SK-N-MC (cell line): ENCODE results near the gene MAPK8IP3.

Source experiments
- DNase-seq: peaks from one replicate; pipeline ENCODE4 v3.0.0-alpha.2; 2011; ENCODE audit warnings: low read depth, low spot score
- H3K27ac ChIP-seq: fragments of 200-600 bp; sonication (generic); 2 replicates; pipeline ENCODE4 v1.5.1; 2016; ENCODE audit warnings: mixed run types
- H3K36me3 ChIP-seq: fragments of 200-600 bp; sonication (generic); 2 replicates; pipeline ENCODE4 v1.6.1; 2017; ENCODE audit warnings: antibody characterized with exemption, low read length, mixed read lengths; ENCODE audit not compliant: insufficient read depth
- H3K4me3 ChIP-seq: fragments of 200-600 bp; sonication (generic); 2 replicates; pipeline ENCODE4 v1.5.1; 2016
- H3K9ac ChIP-seq: fragments of 200-600 bp; sonication (generic); 2 replicates; pipeline ENCODE4 v1.8.0; 2017; ENCODE audit warnings: mixed run types, mixed read lengths; ENCODE audit not compliant: insufficient read length
- H3K9me3 ChIP-seq: fragments of 200-600 bp; sonication (generic); 2 replicates; pipeline ENCODE4 v1.6.1; 2017; ENCODE audit warnings: low read depth, mild to moderate bottlenecking, antibody characterized with exemption, low read length, moderate library complexity, mixed read lengths
- EZH2 ChIP-seq: fragments of 200-600 bp; sonication (generic); IDR thresholded peaks from one replicate; pipeline ENCODE4 v1.6.1; 2017; ENCODE audit warnings: antibody characterized with exemption
- FOXP2 ChIP-seq: optimal IDR thresholded peaks from 2 replicates; pipeline ENCODE3; 2011; ENCODE audit warnings: mild to moderate bottlenecking, moderate library complexity; ENCODE audit not compliant: insufficient read depth; ENCODE audit errors: extremely low read length, control extremely low read depth
- POLR2AphosphoS5 ChIP-seq: IDR thresholded peaks from 2 replicates; pipeline ENCODE4 v1.6.1; 2012; ENCODE audit warnings: mild to moderate bottlenecking, low read depth, low read length, borderline replicate concordance

The MAPK8IP3 gene

DNA sequence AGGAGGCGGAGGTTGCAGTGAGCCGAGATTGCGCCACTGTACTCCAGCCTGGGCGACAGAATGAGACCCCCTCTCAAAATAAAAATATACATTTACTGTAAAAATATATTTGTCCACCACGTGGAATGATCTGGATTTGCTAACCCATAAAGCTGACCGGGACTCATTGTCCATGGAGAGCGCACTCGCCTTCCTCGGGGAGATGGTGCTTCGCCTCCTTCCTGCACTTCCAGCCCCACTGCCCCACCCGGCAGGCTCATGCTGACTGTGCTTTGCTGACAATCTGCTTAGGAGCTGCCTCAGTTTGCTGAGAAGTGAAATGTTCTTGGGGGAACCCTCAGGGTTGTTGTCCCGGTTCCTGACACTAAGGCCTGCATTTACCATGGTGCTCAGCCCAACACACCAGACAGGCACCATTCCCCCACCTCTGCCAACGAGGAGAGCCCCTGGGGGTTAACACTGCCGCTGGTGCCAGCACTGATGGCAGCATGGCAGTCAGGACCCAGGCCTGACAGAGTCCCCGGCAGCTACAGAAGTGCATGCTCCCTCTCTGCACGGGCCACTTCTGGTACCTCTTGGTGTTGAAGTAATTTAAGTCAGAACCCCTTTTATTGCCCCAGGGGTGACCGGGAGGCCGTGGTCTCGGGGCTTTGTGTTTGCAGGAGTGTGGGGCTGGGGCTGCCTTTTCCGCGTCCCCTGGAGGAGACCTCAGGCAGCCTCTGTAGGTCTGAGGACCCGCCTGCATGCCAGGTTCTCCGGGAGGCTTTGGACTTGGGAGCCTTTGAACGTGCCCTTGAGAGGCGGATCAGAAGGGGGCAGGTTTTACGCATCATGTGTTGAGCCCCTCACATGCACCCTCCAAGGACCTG is 79.2 kb downstream of the MAPK8IP3 start:
- Histone ChIP-seq H3K9me3 (no peaks in the 10 kb centered on the region), H3K27ac (no peak overlapping the region), H3K4me3 (no peak overlapping the region), H3K9ac (no peak overlapping the region), H3K36me3 (no peaks in the 10 kb centered on the region; the same call in 1 of the 2 replicates)
- no peak for TF ChIP-seq EZH2
- TF ChIP-seq POLR2AphosphoS5: no peak
- TF ChIP-seq FOXP2: no peak
- DNase-seq: no peak

DNA sequence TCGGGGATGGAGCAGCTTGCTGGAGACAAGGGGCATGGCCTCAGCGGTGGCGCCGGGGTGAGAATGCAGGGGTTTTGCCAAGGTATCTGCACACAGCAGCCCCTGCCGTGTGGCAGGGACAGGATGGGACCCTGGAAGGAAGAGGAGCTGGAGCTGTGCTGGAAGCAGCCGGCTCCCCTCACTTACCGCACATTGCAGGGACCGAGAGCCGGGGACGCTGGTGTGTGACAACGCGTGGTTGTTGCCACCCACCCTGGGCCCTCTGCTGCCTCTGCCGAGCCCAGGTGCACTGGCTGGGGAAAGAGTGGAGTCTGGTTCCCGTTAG is 79.8 kb downstream of the MAPK8IP3 start:
- Histone ChIP-seq H3K4me3 (no peak overlapping the region), H3K27ac (no peak overlapping the region), H3K9me3 (no peaks in the 10 kb centered on the region), H3K36me3 (no peaks in the 10 kb centered on the region; the same call in 1 of the 2 replicates), H3K9ac (no peak overlapping the region)
- DNase-seq: no peak
- TF ChIP-seq FOXP2: no peak
- TF ChIP-seq POLR2AphosphoS5: no peak

DNA sequence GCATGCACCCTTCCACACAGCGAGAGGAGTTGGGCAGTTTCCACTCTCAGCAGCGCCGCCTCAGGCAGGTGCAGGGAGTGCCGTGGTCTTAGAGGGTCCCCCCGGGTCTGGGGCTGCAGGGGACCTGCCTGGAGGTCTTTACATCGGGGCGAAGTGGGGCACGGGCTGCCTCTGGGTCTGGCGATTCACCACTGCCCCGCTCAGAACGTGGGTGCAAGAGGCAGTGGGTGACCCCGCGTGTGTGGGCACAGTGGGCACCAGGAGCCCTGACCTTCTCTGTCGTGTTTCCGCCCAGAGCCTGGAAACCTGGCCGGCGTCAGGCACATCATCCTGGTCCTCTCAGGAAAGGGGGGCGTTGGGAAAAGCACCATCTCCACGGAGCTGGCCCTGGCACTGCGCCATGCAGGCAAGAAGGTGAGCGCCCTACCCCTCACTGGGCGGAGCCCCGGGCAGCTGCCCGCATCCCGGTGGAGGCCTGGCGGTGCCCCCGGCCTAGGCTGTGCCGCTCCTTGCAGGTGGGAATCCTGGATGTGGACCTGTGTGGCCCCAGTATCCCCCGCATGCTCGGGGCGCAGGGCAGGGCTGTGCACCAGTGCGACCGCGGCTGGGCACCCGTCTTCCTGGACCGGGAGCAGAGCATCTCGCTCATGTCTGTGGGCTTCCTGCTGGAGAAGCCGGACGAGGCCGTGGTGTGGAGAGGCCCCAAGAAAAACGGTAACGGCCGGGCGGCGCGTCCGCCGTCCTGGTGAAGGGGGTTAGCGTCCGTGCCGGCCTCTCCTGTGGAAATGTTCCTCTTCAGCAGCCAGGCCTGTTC is 80.5 kb downstream of the MAPK8IP3 start:
- no peaks in the 10 kb centered on the region; the same call in 1 of the 2 replicates for H3K36me3 ChIP-seq
- no peak for DNase-seq
- TF ChIP-seq FOXP2: no peak
- no peak for TF ChIP-seq POLR2AphosphoS5
- no peak for TF ChIP-seq EZH2
- H3K4me3 ChIP-seq: no peak overlapping the region
- H3K9me3 ChIP-seq: no peaks in the 10 kb centered on the region
- H3K27ac ChIP-seq: no peak overlapping the region
- no peak overlapping the region for H3K9ac ChIP-seq

DNA sequence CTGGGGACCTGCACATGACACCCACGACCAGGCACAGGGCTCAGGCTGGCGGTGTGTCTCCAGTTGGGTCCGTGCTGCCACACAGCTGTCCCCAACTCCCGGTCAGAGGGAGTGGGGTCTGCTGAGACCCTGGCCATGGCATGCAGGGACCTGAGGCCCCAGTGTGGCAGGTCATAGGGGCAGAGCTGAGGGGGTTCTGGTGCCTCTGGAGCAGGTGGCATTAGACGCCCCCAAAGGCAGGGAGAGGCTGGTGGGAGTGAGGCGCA is 81.0 kb downstream of the MAPK8IP3 start:
- Histone ChIP-seq H3K9me3 (no peaks in the 10 kb centered on the region), H3K27ac (no peak overlapping the region), H3K36me3 (no peaks in the 10 kb centered on the region; the same call in 1 of the 2 replicates), H3K9ac (no peak overlapping the region), H3K4me3 (no peak overlapping the region)
- no peak for TF ChIP-seq EZH2
- no peak for TF ChIP-seq POLR2AphosphoS5
- TF ChIP-seq FOXP2: no peak
- no peak for DNase-seq

DNA sequence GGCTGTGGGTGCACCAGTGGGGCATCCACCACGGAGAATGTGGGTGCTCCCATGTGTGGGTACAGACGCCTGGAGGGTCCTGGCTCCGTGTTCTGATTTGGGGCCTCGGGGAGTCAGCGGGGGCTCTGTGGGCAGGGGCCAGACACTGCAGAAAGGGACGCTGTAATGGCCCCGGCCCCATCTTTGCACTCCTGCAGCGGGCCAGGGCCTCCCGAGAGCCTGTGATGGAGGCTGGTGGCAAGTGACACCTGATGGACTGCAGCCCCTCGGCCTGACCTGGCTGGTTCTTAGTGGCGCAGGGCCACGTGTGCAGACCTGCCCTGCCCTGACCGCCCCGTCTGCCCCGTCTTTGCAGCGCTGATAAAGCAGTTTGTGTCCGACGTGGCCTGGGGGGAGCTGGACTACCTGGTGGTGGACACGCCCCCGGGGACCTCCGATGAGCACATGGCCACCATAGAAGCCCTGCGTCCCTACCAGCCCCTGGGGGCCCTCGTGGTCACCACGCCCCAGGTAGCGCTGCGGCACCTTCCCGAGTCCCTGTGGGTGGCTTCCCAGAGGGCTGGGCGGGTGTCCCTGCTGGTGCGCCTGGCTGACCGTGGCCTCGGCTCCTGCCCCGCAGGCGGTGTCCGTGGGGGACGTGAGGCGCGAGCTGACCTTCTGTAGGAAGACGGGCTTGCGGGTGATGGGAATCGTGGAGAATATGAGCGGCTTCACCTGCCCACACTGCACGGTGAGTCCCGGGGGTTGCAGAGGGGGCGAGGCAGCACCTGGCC is 81.5 kb downstream of the MAPK8IP3 start:
- no peak for DNase-seq
- no peak for TF ChIP-seq POLR2AphosphoS5
- no peak for TF ChIP-seq FOXP2
- TF ChIP-seq EZH2: no peak
- no peak overlapping the region for H3K4me3 ChIP-seq
- H3K9ac ChIP-seq: no peak overlapping the region
- H3K36me3 ChIP-seq: no peaks in the 10 kb centered on the region; the same call in 1 of the 2 replicates
- no peaks in the 10 kb centered on the region for H3K9me3 ChIP-seq
- H3K27ac ChIP-seq: no peak overlapping the region

DNA sequence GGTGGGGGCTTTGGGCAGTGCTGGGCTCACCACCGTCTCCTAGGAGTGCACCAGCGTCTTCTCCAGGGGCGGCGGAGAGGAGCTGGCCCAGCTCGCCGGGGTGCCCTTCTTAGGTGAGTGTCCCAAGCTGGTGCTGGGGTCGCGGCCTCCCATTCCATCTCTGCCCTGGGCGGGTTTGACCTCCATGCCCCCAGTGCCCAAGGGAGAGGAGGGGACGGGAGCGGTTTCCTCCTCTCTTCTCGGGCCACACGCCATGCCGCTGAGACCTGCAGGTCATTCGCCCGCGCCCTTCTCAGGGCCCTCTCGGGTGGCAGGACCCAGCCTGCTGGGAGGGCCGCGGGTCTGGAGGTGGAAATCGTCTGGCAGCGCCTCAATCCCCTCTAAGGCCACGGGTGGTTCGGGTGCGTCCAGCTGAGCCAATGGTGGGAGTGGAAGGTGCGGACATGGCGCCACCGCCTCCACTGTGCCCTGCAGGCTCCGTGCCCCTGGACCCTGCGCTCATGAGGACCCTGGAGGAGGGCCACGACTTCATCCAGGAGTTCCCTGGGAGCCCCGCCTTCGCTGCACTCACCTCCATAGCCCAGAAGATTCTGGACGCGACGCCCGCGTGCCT is 82.2 kb downstream of the MAPK8IP3 start:
- no peak overlapping the region for H3K9ac ChIP-seq
- DNase-seq: no peak
- H3K27ac ChIP-seq: no peak overlapping the region
- H3K9me3 ChIP-seq: no peaks in the 10 kb centered on the region
- H3K36me3 ChIP-seq: no peaks in the 10 kb centered on the region; the same call in 1 of the 2 replicates
- H3K4me3 ChIP-seq: no peak overlapping the region
- TF ChIP-seq EZH2: no peak
- no peak for TF ChIP-seq POLR2AphosphoS5
- no peak for TF ChIP-seq FOXP2

DNA sequence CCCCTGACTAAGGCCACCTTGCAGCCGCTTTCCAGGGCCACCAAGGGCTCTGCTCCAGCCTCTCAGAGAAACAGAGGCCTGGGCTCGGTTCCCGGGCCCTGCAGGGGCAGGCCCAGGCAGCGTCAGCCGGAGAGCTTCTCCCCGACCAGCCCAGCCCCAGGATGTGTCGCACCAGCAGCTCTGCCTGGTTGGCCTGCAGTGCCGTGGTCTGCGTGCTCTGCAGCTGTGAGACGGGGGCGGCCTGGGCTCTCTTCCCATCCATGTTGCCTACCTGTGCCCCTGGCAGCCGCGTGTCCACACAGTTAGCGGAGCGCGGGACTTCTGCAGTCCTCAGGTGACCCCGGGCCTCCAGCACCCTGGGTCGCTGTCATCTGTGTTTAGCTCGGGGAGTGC is 82.7 kb downstream of the MAPK8IP3 start:
- Histone ChIP-seq H3K4me3 (no peak overlapping the region), H3K27ac (no peak overlapping the region), H3K9ac (no peak overlapping the region), H3K9me3 (no peaks in the 10 kb centered on the region), H3K36me3 (no peaks in the 10 kb centered on the region; the same call in 1 of the 2 replicates)
- TF ChIP-seq POLR2AphosphoS5 (no peak), EZH2 (no peak), FOXP2 (no peak)
- no peak for DNase-seq

DNA sequence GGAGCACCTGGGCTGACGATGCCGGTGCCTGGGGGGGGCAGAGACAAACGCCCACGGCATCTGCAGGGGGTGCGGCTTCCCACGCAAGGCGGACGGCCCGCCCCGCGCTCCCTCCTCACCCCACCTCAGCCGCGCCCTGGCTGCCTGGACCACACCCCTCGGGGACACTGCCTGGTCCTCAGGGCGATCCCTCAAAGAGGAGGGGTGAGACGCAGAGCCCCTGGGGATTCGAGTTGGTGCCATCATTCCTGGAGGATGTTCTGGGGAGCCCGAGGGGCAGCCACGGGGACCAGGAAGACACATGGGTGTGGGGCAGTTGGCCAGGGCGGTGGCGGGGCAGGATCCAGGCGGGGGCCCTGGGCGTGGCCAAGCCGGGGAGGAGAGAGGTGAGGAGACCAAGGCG is 83.6 kb downstream of the MAPK8IP3 start:
- no peaks in the 10 kb centered on the region; the same call in 1 of the 2 replicates for H3K36me3 ChIP-seq

More for the DNA sequence above, 83.6 kb downstream of the MAPK8IP3 start:
- no peaks in the 10 kb centered on the region for H3K9me3 ChIP-seq
- no peak overlapping the region for H3K27ac ChIP-seq
- TF ChIP-seq FOXP2 (no peak), POLR2AphosphoS5 (no peak), EZH2 (no peak)
- H3K4me3 ChIP-seq: no peak overlapping the region
- DNase-seq: no peak
- no peak overlapping the region for H3K9ac ChIP-seq
